Caco-2 (cell line): Measurements from ENCODE around the gene RXRG. TPM values are rescaled to one million over a fixed set of nuclear protein-coding genes. Genes with fewer than 3 reads are reported as not detected.

Experiments
- BruUV-seq: library from RNA; stranded (reverse); fragments of 400-500 nt; replicated peaks from 2 replicates; lab custom pipeline; 2021; lab: Mats Ljungman, UMichigan
- CTCF ChIA-PET: fragments of 300-600 bp; sonication (Branson Sonifier 250); formaldehyde crosslinking; loops from one replicate; lab custom pipeline; 2022; ENCODE audit warnings: antibody characterized with exemption; lab: Charles Lee
- POLR2A ChIA-PET: fragments of 300-600 bp; sonication (Branson Sonifier 250); formaldehyde crosslinking; loops from one replicate; lab custom pipeline; 2022; ENCODE audit warnings: antibody characterized with exemption; lab: Charles Lee
- DNase-seq, 2 experiments: peaks; one replicate each; pipeline versions ENCODE4 v3.0.0 to v3.0.0-alpha.2; 2020 to 2022
- H3K27me3 ChIP-seq: replicated peaks from 2 replicates; pipeline ENCODE4 v1.6.0; 2011; ENCODE audit warnings: low read length; ENCODE audit not compliant: control insufficient read depth, insufficient read depth
- H3K36me3 ChIP-seq: 2 replicates; pipeline ENCODE4 v1.5.1; 2011; ENCODE audit warnings: low read length; ENCODE audit not compliant: control insufficient read depth, insufficient read depth
- H3K4me1 ChIP-seq: fragments of 250-450 bp; sonication (Bioruptor Pico); 2 replicates; pipeline ENCODE4 v1.5.1; 2020; ENCODE audit warnings: mild to moderate bottlenecking
- H3K4me3 ChIP-seq: 2 replicates; pipeline ENCODE4 v1.5.1; 2011; ENCODE audit warnings: low read depth, mild to moderate bottlenecking, control low read depth, low read length
- H3K9me3 ChIP-seq: fragments of 250-450 bp; sonication (Bioruptor Pico); 2 replicates; pipeline ENCODE4 v1.5.1; 2020; ENCODE audit warnings: mild to moderate bottlenecking, moderate library complexity
- H3K27ac Mint-ChIP-seq: one replicate; pipeline ENCODE4 v1.8.0; 2022; ENCODE audit warnings: mixed read lengths; ENCODE audit not compliant: unreplicated experiment
- H3K27me3 Mint-ChIP-seq: one replicate; pipeline ENCODE4 v1.8.0; 2022; ENCODE audit warnings: mixed read lengths; ENCODE audit not compliant: insufficient read depth, unreplicated experiment
- H3K36me3 Mint-ChIP-seq: one replicate; pipeline ENCODE4 v1.8.0; 2022; ENCODE audit warnings: mild to moderate bottlenecking, mixed read lengths; ENCODE audit not compliant: insufficient read depth, unreplicated experiment
- H3K4me1 Mint-ChIP-seq: one replicate; pipeline ENCODE4 v1.8.0; 2022; ENCODE audit warnings: low read depth, mixed read lengths; ENCODE audit not compliant: unreplicated experiment
- H3K4me3 Mint-ChIP-seq: one replicate; pipeline ENCODE4 v1.8.0; 2022; ENCODE audit warnings: mild to moderate bottlenecking, moderate library complexity, mixed read lengths; ENCODE audit not compliant: unreplicated experiment
- H3K9me3 Mint-ChIP-seq: one replicate; pipeline ENCODE4 v1.8.0; 2022; ENCODE audit warnings: mixed read lengths; ENCODE audit not compliant: unreplicated experiment
- intact Hi-C: fragments of 100-400 bp; cut with micrococcal nuclease; formaldehyde crosslinking; loops from one replicate; pipeline ENCODE4 v1.10.0; 2022; ENCODE audit not compliant: unreplicated experiment
- total RNA-seq: library from RNA; stranded (reverse); gene quantifications from 2 replicates; pipeline ENCODE4 v1.2.3, GENCODE V29; 2022
- TF ChIP-seq, protein P1 (sequence below), 2 experiments: fragments of 200-600 bp in 1 of 2; IDR thresholded peaks; 1 replicate in 1 of 2; 2 replicates in 1 of 2; pipeline versions ENCODE4 v1.5.1 to v1.8.0; 2011 to 2022; ENCODE audit warnings: antibody characterized with exemption in 1 of 2, control low read depth in 1 of 2, inconsistent platforms in 1 of 2, low read depth in 1 of 2, low read length in 1 of 2, mild to moderate bottlenecking in 1 of 2, moderate library complexity in 1 of 2; ENCODE audit not compliant: insufficient read depth in 1 of 2, severe bottlenecking in 1 of 2, unreplicated experiment in 1 of 2

RXRG gene
- total RNA-seq, 1 experiment from 2014 or later, result not detected

DNA sequence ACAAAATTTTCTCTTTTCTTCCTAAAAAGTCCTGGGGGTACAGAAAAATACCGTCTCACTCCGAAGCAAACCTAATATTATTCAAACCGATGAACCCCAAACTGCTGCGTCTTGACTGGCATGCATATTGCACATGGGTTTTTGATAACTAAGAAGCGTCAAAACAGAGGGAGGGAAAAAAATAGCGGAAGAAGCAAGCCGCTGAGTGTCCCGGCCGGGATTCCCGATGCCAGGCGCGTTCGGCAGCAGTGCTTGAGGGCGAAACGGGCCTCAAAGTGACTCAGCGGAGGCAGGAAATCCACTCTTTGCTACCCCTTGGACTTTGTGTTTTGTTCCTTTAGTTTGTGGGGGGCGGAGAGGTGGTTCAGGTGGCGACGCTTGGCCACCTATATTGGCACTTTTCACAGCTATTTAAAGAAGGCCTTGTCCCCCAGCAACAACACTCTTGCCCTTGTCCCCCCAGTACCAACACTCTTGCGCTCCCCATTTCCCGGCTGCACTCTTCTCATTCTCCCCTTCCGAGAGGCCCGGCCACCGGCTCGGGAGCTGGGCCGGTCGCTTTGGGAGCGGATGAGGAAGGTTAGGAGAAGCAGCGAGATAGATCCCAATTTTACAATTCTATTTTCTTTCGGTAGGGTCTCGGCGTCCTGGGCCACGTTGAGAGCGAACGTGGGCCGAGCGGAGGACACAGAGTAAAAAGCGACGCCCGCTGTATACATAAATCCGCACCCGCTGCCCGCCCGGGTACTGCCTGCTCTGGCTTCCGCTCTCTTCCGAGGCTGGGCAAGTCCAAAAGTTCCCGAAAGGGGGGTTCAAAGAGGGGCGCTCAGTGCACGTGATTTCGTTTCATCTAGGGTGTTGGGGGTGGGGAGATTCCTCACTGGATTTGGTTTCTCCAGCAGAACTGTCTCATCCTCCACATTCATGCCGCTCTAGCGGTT is 90.9 kb downstream of the RXRG start:
- Mint-ChIP-seq H3K4me1 (peaks cover 15% of the 10 kb centered on the region), H3K4me3 (no peak overlapping the region), H3K9me3 (no peaks in the 10 kb centered on the region), H3K27me3 (peaks cover 6% of the 10 kb centered on the region), H3K27ac (no peak overlapping the region), H3K36me3 (no peaks in the 10 kb centered on the region)
- no peaks in the 10 kb centered on the region for H3K36me3 ChIP-seq
- H3K4me1 ChIP-seq, result no peaks in the 10 kb centered on the region
- no TSS peak for BruUV-seq
- POLR2A ChIA-PET, result no interaction called here
- intact Hi-C loops, result no loop called here
- CTCF ChIA-PET, result no interaction called here
- peaks cover 4% of the 10 kb centered on the region for H3K27me3 ChIP-seq
- H3K4me3 ChIP-seq, result no peak overlapping the region
- no peaks in the 10 kb centered on the region for H3K9me3 ChIP-seq
- TF ChIP-seq, protein P1, sequence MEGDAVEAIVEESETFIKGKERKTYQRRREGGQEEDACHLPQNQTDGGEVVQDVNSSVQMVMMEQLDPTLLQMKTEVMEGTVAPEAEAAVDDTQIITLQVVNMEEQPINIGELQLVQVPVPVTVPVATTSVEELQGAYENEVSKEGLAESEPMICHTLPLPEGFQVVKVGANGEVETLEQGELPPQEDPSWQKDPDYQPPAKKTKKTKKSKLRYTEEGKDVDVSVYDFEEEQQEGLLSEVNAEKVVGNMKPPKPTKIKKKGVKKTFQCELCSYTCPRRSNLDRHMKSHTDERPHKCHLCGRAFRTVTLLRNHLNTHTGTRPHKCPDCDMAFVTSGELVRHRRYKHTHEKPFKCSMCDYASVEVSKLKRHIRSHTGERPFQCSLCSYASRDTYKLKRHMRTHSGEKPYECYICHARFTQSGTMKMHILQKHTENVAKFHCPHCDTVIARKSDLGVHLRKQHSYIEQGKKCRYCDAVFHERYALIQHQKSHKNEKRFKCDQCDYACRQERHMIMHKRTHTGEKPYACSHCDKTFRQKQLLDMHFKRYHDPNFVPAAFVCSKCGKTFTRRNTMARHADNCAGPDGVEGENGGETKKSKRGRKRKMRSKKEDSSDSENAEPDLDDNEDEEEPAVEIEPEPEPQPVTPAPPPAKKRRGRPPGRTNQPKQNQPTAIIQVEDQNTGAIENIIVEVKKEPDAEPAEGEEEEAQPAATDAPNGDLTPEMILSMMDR (IDR thresholded peaks at IDR 0.05; ENCODE audit: insufficient read depth in 1 of 2, low read depth in 1 of 2, low read length in 1 of 2, severe bottlenecking in 1 of 2, unreplicated experiment in 1 of 2), result no peak
- no peak for DNase-seq

DNA sequence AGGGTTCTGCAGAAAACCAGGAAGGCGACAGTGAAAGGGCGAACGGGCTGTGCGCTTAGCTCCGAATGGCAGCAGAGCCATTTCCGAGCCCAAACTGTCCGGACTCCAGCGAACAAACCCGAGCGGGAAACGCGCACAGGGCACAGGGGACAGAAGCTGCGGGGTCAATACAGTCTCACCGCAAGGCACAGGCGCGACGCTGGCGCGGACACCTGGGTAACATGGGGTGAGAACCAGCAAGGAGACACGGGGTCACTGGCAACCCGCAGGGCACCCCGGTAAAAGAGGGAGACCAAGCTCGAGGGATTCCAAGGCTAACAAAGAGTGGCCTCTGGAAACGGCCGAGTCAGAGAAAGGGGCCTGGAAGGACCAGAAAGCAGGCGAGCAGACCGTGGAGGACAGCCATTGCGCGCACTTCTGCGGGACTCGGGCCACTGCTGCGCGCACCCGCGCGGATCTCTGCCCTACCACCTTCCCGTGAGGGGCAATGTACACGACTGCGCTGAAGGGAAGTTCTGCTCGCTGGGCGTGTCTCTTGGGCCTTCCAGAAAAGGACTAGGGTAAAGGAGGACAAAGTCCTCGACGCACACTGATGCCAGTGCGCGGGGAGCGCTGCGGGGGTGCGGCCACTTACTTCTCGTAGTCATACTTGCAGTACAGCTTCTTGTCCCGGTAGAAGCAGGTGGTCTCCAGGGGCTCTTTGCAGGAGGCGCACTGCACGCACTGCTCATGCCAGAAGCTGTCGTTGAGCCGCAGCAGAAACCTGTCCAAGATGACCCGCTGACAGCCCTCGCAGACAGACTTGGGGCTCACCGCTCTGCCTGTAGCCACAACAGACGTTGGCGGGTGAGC is 92.3 kb downstream of the RXRG start:
- peak overlapping the region; percentile 83 for H3K4me3 Mint-ChIP-seq
- H3K27me3 ChIP-seq, result peaks cover 4% of the 10 kb centered on the region
- no peaks in the 10 kb centered on the region for H3K9me3 ChIP-seq
- TF ChIP-seq, protein P1 (IDR thresholded peaks at IDR 0.05; ENCODE audit: insufficient read depth in 1 of 2, low read depth in 1 of 2, low read length in 1 of 2, severe bottlenecking in 1 of 2, unreplicated experiment in 1 of 2), result no peak
- no peaks in the 10 kb centered on the region for H3K9me3 Mint-ChIP-seq
- peak overlapping the region; percentile 7 for H3K27ac Mint-ChIP-seq
- H3K27me3 Mint-ChIP-seq, result peaks cover 11% of the 10 kb centered on the region
- intact Hi-C loops, result no loop called here
- no TSS peak for BruUV-seq
- H3K4me1 ChIP-seq, result no peaks in the 10 kb centered on the region
- no peaks in the 10 kb centered on the region for H3K36me3 ChIP-seq
- ChIA-PET POLR2A (no interaction called here), CTCF (interaction anchor here (1.0 kb wide), 1 partner anchor 16 kb away, joined by 4 read pairs; no protein-coding TSS in a partner anchor)
- H3K4me1 Mint-ChIP-seq, result peaks cover 15% of the 10 kb centered on the region
- H3K36me3 Mint-ChIP-seq, result no peaks in the 10 kb centered on the region
- DNase-seq, result peak; percentile 35 to 56
- peak overlapping the region; percentile 58 for H3K4me3 ChIP-seq

DNA sequence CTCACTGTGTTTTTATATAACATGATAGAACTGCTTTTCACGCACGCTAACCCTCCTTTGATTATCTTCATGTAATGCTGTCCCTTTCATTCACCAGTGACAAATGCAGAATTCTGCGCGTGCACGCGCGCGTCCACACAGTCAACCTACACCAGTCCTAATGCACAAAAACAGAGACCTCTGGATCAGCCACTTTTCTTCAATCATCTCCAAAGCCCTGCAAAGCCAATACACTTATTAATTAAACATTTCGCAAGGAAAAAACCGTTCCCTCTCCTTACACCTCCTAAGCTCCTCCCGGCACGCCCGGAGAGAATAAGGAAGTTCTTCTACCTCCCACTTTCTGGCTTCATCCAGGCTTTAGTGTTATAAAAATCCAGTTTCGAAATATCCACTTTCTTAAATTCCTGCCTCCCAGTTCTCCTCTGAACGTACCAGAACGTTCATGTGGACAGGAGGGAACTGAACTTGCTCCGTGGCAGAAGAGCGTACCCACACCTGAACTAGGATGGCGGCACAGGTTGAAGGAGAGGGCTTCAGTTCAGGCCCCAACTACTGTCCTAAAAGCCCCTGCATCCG is 93.0 kb downstream of the RXRG start:
- H3K36me3 Mint-ChIP-seq, result no peaks in the 10 kb centered on the region
- CTCF ChIA-PET, result interaction anchor here (1.0 to 2.0 kb wide), 2 partner anchors 13 to 17 kb away, joined by 4 read pairs; no protein-coding TSS in a partner anchor
- peaks cover 16% of the 10 kb centered on the region for H3K27me3 Mint-ChIP-seq
- no TSS peak for BruUV-seq
- Histone ChIP-seq H3K36me3 (no peaks in the 10 kb centered on the region), H3K4me1 (no peaks in the 10 kb centered on the region), H3K27me3 (peaks cover 4% of the 10 kb centered on the region), H3K9me3 (no peaks in the 10 kb centered on the region), H3K4me3 (peak overlapping the region; percentile 58)
- intact Hi-C loops, result no loop called here
- TF ChIP-seq, protein P1 (IDR thresholded peaks at IDR 0.05; ENCODE audit: insufficient read depth in 1 of 2, low read depth in 1 of 2, low read length in 1 of 2, severe bottlenecking in 1 of 2, unreplicated experiment in 1 of 2), result no peak
- peaks cover 15% of the 10 kb centered on the region for H3K4me1 Mint-ChIP-seq
- H3K9me3 Mint-ChIP-seq, result no peaks in the 10 kb centered on the region
- POLR2A ChIA-PET, result no interaction called here
- peak overlapping the region; percentile 7 for H3K27ac Mint-ChIP-seq
- peak overlapping the region; percentile 83 for H3K4me3 Mint-ChIP-seq
- DNase-seq, result no peak
